Measurements from ENCODE around the gene SPATA33. TPM values are rescaled to one million over a fixed set of nuclear protein-coding genes. Genes with fewer than 3 reads are reported as not detected.

SPATA33 gene
- total RNA-seq, 1 experiment from 2014 or later, result 12.0 TPM

GRCh38 chr16:89637379-89637778, 20.3 kb upstream of the SPATA33 start (continued):
- TF ChIP-seq ZSCAN18 (CRISPR knock-in tag; IDR thresholded peaks at IDR 0.05), result no peak
- no peak for TF ChIP-seq PREB (CRISPR knock-in tag; IDR thresholded peaks at IDR 0.05; ENCODE audit: borderline replicate concordance)
- no peak for TF ChIP-seq ZNF232 (CRISPR knock-in tag; IDR thresholded peaks at IDR 0.05)
- TF ChIP-seq CREB1 (CRISPR knock-in tag; IDR thresholded peaks at IDR 0.05), result no peak
- no peak for TF ChIP-seq MXD4 (CRISPR knock-in tag; IDR thresholded peaks at IDR 0.05; ENCODE audit: borderline replicate concordance)
- TF ChIP-seq USF1 (CRISPR knock-in tag; IDR thresholded peaks at IDR 0.05), result no peak
- no peak for TF ChIP-seq ESRRA (CRISPR knock-in tag; IDR thresholded peaks at IDR 0.05; ENCODE audit: borderline replicate concordance)
- no peak for TF ChIP-seq ATF6 (CRISPR knock-in tag; IDR thresholded peaks at IDR 0.05)

GRCh38 chr16:89638455-89638854, 19.2 kb upstream of the SPATA33 start:
- DNase-seq (ENCODE audit: low spot score) (no peak), ATAC-seq (no peak)
- ChIA-PET POLR2A (no interaction called here), CTCF (interaction anchor here (1.4 kb wide), 1 partner anchor 39 kb away, joined by 5 read pairs; no protein-coding TSS in a partner anchor)
- no peak overlapping the region for H3K4me3 Mint-ChIP-seq
- no peaks in the 10 kb centered on the region for H3K36me3 Mint-ChIP-seq
- TF ChIP-seq ZNF512 (CRISPR knock-in tag; IDR thresholded peaks at IDR 0.05; ENCODE audit: borderline replicate concordance), result no peak
- TF ChIP-seq ATF3 (CRISPR knock-in tag; conservative IDR thresholded peaks at IDR 0.05), result no peak
- TF ChIP-seq FOXP1 (CRISPR knock-in tag; IDR thresholded peaks at IDR 0.05; ENCODE audit: borderline replicate concordance), result no peak
- peaks cover 13% of the 10 kb centered on the region for H3K27me3 Mint-ChIP-seq (ENCODE audit: low read depth)
- no peak overlapping the region for H3K27ac Mint-ChIP-seq
- H3K4me1 Mint-ChIP-seq, result peaks cover 7% of the 10 kb centered on the region
- no peaks in the 10 kb centered on the region for H3K9me3 Mint-ChIP-seq

- ChIA-PET CTCF (interaction anchor here (0.9 to 3.4 kb wide), 5 partner anchors 25 to 73 kb away, joined by 3 to 45 read pairs (median 4); partner anchors contain the start of genes CPNE7 and DPEP1), POLR2A (no interaction called here)
- H3K9me3 Mint-ChIP-seq, result no peaks in the 10 kb centered on the region
- peaks cover 7% of the 10 kb centered on the region for H3K4me1 Mint-ChIP-seq
- no peaks in the 10 kb centered on the region for H3K36me3 Mint-ChIP-seq
- no peak overlapping the region for H3K27ac Mint-ChIP-seq
- DNase-seq (ENCODE audit: low spot score) (no peak), ATAC-seq (no peak)
- no peak for TF ChIP-seq HMGXB4 (CRISPR knock-in tag; IDR thresholded peaks at IDR 0.05)
- no peak for TF ChIP-seq ZNF263 (CRISPR knock-in tag; IDR thresholded peaks at IDR 0.05; ENCODE audit: low read depth)
- no peak for TF ChIP-seq CTCF (IDR thresholded peaks at IDR 0.05)
- TF ChIP-seq AFF4 (CRISPR knock-in tag; IDR thresholded peaks at IDR 0.05; ENCODE audit: borderline replicate concordance), result no peak
- H3K27me3 Mint-ChIP-seq (ENCODE audit: low read depth), result peaks cover 5% of the 10 kb centered on the region; the same call in 1 of the 2 replicates
- H3K4me3 Mint-ChIP-seq, result no peak overlapping the region
Measured at GRCh38 chr16:89639385-89639784, 18.3 kb upstream of the SPATA33 start.

Measured in WTC11 (cell line).